ENCODE data around the gene DGKK. TPM values are rescaled to one million over a fixed set of nuclear protein-coding genes. Genes with fewer than 3 reads are reported as not detected.
A peak's percentile ranks its signal among the peaks of the same experiment; 100 is the strongest.

The DGKK gene
- polyA plus RNA-seq (ENCODE audit: insufficient read depth in 1 of 5, insufficient read length in 5 of 5, low replicate concordance in 1 of 5), result under 1 TPM in 4 of 5 donors, not detected in 1; 0.03 to 0.09 (median 0.04) TPM
- long read RNA-seq, donor 1, result 0 reads
- long read RNA-seq, donor 2, result 0 reads
- long read RNA-seq, donor 3, result 0 reads
- long read RNA-seq, donor 4, result 0 reads
- long read RNA-seq, donor 5, result 0 reads
- long read RNA-seq, donor 6, result 0 reads
- long read RNA-seq, donor 7, result 0 reads
- long read RNA-seq, donor 8, result 0 reads

GRCh38 chrX:50470103-50471031 lies at the start of gene DGKK:
DGKK (minus strand) TSS chrX:50470825; CDS start chrX:50470678, 147 bp downstream.
- peak in 1 of 2 donors; percentile 10 for DNase-seq

GRCh38 chrX:50514811-50515210 lies 44.2 kb upstream of the DGKK start:
- no peak for DNase-seq

- DNase-seq, result no peak
Observed at GRCh38 chrX:50497114-50497513, 26.5 kb upstream of the DGKK start.

GRCh38 chrX:50495616-50496015 lies 25.0 kb upstream of the DGKK start:
- DNase-seq, result no peak

GRCh38 chrX:50492720-50493119 lies 22.1 kb upstream of the DGKK start:
- DNase-seq, result no peak

- no peak for DNase-seq
Observed at GRCh38 chrX:50484662-50485061, 14.0 kb upstream of the DGKK start.

- no peak for DNase-seq
Observed at GRCh38 chrX:50483283-50483682, 12.7 kb upstream of the DGKK start.

- DNase-seq, result no peak
Observed at GRCh38 chrX:50475208-50475607, 4.6 kb upstream of the DGKK start.

- DNase-seq, result no peak
Observed at GRCh38 chrX:50471390-50471789, 765 bp upstream of the DGKK start.

- DNase-seq, result no peak
Observed at GRCh38 chrX:50469206-50469605, 1.4 kb downstream of the DGKK start.

- DNase-seq, result no peak
Observed at GRCh38 chrX:50459615-50460014, 11.0 kb downstream of the DGKK start.

- no peak for DNase-seq
Observed at GRCh38 chrX:50458483-50458882, 12.1 kb downstream of the DGKK start.

GRCh38 chrX:50456712-50457484 lies 13.7 kb downstream of the DGKK start:
- DNase-seq, result no peak

- DNase-seq, result no peak
Observed at GRCh38 chrX:50452782-50453181, 17.8 kb downstream of the DGKK start.

GRCh38 chrX:50450324-50450723 lies 20.3 kb downstream of the DGKK start:
- no peak for DNase-seq

- no peak for DNase-seq
Observed at GRCh38 chrX:50448565-50448964, 22.1 kb downstream of the DGKK start.

- no peak for DNase-seq
Observed at GRCh38 chrX:50447535-50447934, 23.1 kb downstream of the DGKK start.

- DNase-seq, result no peak
Observed at GRCh38 chrX:50442426-50443116, 28.1 kb downstream of the DGKK start.

- no peak for DNase-seq
Observed at GRCh38 chrX:50436797-50437196, 33.8 kb downstream of the DGKK start.

- DNase-seq, result no peak
Observed at GRCh38 chrX:50432829-50433289, 37.8 kb downstream of the DGKK start.

- no peak for DNase-seq
Observed at GRCh38 chrX:50431623-50432022, 39.0 kb downstream of the DGKK start.
